ENCODE results near the gene SNRPD1. TPM values are rescaled to one million over a fixed set of nuclear protein-coding genes. Genes with fewer than 3 reads are reported as not detected.

SNRPD1 gene
- total RNA-seq, 1 donor from 2014 or later = 12.4 TPM

Other genes starting within 250 kb of the SNRPD1 start
- gene ESCO1, start 11.6 kb upstream of the SNRPD1 start, total RNA-seq = 15.0 and 17.8 TPM in 2 replicates
- 10.5 and 17.3 TPM in 2 replicates for gene ABHD3, start 92.5 kb downstream of the SNRPD1 start, total RNA-seq
- 82.3 and 95.3 TPM in 2 replicates for gene MIB1, start 128.5 kb downstream of the SNRPD1 start, total RNA-seq